HG03039 (cell line): ENCODE measurements around the gene LMX1B.

Experiments
- ATAC-seq: cut with Tn5 transposase; IDR thresholded peaks from one replicate; pipeline ENCODE4 v1.9.1; 2021; ENCODE audit warnings: mild to moderate bottlenecking, moderate library complexity; ENCODE audit not compliant: unreplicated experiment

The LMX1B gene

GRCh38 chr9:126604059-126605055 lies 9.4 kb upstream of the LMX1B start:
- ATAC-seq = no peak

GRCh38 chr9:126605792-126606482 lies 7.8 kb upstream of the LMX1B start:
- ATAC-seq = no peak

GRCh38 chr9:126606483-126606870 lies 7.3 kb upstream of the LMX1B start:
- ATAC-seq = no peak

- ATAC-seq = no peak
Observed at GRCh38 chr9:126607086-126607485, 6.6 kb upstream of the LMX1B start.

DNA sequence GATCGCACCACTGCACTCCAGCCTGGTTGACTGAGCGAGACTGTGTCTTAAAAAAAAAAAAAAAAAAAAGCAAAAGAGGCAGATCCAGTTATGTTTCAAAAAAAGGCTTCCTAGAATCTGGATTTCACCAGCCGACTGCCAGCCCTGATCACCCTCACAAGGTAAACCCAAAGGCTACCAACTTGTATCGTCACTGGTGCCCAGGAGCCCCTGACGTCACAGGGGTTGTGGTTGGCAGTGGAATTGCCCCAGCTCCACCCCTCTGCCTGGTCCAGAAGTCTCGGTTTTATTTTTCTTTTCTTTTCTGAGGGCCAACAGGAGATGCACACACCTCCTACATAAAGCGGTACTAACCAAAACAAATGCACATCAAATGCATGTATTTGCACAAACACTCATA lies 6.0 kb upstream of the LMX1B start:
- ATAC-seq = no peak

DNA sequence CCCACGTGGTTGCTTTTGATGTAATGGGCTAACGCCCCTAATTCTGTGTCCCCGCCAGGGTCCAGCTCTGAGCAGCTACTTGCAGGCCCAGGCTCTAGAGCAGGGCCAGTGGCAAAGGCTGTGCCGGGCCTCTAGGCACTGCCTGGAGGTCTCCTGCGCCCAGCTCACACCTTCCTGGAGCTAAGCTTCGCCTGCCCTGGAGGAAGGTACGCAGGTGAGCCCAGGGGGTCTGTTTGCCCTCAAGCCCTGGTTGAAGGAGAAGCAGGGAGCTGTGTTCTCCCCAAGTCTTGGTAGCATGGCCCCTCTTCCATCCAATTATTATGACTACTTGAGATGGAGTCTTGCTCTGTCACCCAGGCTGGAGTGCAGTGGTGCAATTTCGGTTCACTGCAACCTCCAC lies 5.2 kb upstream of the LMX1B start:
- no peak for ATAC-seq

DNA sequence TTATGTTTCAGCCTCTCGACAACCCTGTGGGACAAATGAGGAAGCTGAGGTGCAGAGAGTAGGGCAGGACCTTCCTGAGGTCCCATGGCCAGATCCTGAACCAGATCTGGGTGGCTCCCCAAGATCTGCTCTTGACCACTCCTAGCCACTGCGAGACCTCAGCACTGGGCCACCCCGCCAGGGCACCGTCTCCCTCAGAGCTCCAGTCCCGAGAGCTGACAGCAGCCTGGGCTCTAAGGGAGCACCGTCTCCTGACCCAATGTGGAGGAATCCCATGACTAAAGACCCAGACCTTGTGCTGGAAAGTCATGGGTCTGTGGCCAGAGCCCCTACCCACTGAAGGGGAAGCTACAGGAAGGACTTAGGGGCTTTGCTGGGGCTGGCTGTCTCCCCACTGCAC lies 4.5 kb upstream of the LMX1B start:
- ATAC-seq = no peak

GRCh38 chr9:126609711-126610388 lies 3.9 kb upstream of the LMX1B start:
- no peak for ATAC-seq

GRCh38 chr9:126611193-126611591 lies 2.5 kb upstream of the LMX1B start:
- no peak for ATAC-seq

GRCh38 chr9:126611592-126612325 lies 2.0 kb upstream of the LMX1B start:
- no peak for ATAC-seq

DNA sequence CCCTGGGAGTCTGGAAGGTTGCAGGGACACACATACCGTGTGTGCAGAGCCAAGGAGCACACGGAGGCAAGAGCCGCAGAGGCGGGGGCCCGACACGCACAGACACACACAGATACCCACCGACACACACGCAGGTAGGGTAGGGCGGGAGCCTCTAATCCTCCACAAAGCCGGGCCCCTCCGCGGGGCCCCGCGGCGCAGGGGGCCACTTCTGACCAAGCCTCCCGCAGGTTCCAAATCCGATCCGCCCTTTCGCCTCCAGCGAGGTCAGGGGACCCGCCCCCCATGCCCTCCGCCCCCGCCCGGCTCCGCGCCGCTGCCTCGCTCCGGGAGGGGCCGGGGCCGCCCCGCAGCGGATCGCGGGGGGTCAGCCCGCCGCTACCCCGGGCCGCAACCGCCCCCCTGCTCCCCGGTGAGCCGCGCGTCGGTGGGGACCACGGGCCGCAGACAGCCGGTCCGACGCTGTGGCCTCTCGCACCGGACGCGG lies 1.4 kb upstream of the LMX1B start:
- ATAC-seq = no peak

DNA sequence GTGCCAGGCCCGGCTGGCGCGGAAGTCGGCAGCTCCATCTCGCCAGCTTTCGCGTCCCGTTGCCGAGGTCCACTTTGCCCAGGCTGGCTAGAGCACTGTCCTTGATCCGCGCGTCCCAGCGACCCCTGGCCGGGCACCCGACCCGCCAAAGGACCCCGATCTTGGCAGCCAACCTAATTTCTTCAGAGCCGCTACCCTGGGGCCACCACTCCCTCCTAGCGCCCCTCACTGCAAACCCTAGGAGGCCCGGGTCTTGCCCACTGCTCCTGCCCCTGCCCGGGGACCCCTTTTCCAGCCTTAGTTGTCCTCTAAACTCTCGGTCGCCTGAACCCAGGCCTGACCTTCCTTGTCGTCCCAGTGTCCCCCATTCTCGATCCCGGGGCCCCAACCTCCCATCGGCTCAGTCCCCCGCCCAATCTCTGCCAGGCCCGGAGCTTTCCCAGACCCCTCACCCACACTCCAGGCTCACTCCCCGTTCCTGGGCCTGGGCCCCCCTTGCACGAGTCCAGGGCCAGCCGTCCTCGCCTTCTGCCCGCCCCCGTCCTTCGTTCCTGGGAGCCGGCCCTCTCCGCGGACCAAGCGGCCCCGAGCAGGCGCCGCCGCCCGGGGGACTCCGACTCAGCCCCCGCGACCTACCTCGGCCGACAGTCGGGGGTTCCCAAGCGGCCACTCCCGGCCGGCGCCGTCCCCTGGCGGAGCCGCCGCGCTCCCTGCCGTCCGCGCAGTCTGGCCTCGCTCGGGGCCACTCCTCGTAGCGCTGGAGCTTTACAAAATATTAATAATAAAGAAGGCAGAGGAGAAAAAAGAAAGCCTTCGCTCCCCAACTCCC lies 701 bp upstream of the LMX1B start:
- no peak for ATAC-seq

- no peak for ATAC-seq
Observed at GRCh38 chr9:126614088-126614454, 343 bp downstream of the LMX1B start.

DNA sequence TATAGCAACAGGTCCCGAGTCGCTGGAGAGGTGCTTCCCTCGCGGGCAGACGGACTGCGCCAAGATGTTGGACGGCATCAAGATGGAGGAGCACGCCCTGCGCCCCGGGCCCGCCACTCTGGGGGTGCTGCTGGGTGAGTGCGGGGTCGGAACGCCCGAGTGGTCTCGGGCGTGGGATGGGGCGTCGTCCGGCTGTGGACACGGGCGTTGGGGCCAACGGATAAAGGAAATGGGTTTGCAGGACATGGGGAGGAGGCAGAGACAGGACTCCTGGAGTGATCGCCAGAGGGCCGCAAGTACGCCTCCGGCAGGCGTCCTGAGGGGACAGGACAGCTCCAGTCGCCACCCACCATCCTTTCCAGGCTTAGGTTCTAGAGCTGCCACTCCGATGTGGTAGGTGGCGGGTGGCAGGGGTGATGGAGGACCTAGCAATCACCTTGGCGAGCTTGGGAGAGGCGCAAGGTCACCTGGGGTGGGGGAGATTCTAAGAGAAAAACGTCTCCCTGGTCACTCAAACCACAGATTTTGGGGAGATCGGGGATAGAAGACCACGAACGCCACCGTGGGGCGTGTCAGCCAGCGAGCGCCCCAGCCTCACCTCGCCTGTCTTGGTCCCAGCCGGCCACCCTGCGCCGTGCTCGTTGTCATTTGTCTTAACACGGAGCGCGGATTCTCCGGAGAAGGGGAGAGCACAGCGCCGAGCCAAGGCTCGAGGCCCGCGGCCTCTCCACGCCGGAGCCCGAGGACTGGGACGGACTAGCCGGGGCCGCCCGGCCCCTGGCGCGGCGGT lies 922 bp downstream of the LMX1B start:
- ATAC-seq = no peak

DNA sequence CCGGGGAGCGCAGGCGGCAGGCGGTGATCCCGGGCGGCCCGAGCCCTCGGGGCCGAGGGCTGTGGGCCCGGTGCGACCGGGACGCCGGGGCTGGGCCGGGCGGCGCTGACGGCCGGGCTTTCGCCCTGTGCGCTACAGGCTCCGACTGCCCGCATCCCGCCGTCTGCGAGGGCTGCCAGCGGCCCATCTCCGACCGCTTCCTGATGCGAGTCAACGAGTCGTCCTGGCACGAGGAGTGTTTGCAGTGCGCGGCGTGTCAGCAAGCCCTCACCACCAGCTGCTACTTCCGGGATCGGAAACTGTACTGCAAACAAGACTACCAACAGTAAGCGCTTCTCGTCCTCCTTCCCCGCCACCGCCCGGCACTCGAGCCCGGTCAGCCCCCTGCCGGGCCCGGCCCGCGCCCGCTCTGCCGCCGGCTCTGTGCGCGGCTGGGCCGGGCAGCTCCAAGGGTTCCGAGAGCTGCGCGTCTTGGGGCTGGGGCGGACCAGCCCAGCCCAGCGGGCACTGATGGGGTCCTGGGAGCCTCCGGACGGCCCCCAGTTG lies 1.6 kb downstream of the LMX1B start:
- no peak for ATAC-seq

GRCh38 chr9:126615791-126616447 lies 2.2 kb downstream of the LMX1B start:
- ATAC-seq = no peak

DNA sequence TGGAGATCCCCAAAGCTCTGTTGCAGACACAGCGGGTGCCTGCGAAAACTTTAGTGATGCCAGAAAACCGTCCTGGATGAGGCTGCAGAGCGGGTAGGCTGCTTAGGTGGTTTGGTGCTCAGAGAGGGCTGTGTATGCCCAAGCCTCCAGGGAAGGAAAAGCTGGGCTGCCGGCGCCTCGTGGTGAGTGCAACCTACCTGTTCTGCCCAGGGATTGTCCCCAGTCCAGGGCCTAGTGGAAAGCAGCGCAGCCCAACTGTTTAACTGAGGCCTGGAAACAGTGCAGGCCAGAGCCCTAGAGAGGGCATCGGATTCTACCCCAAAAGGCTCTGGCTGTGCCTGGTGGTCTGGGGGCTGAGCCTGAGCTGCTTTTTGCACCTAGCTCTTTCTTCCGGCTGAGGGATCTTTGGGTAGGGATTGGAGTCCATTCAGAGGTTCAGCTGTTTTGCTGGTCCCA lies 2.8 kb downstream of the LMX1B start:
- ATAC-seq = no peak
